PC-9 (cell line): ENCODE results near the gene MXD4. TPM values are rescaled to one million over a fixed set of nuclear protein-coding genes. Genes with fewer than 3 reads are reported as not detected.

Experiments used
- BruUV-seq: library from RNA; stranded (reverse); fragments of 400-500 nt; replicated peaks from 2 replicates; lab custom pipeline; 2021; lab: Mats Ljungman, UMichigan
- CTCF ChIA-PET: fragments of 300-600 bp; sonication (Branson Sonifier 250); formaldehyde crosslinking; loops from one replicate; lab custom pipeline; 2022; ENCODE audit warnings: antibody characterized with exemption; lab: Charles Lee
- POLR2A ChIA-PET: fragments of 300-600 bp; sonication (Branson Sonifier 250); formaldehyde crosslinking; loops from one replicate; lab custom pipeline; 2022; ENCODE audit warnings: antibody characterized with exemption; ENCODE audit not compliant: unreplicated experiment; lab: Charles Lee
- DNase-seq, 2 experiments: peaks; one replicate each; pipeline versions ENCODE4 v3.0.0 to v3.0.0-alpha.2; 2015 to 2022; ENCODE audit warnings: mixed read lengths in 1 of 2
- H2AFZ ChIP-seq: fragments of 200-600 bp; sonication (generic); 2 replicates; pipeline ENCODE4 v1.8.1; 2017; ENCODE audit warnings: antibody characterized with exemption
- H3F3A ChIP-seq: fragments of 200-600 bp; sonication (generic); 2 replicates; pipeline ENCODE4 v1.8.1; 2017; ENCODE audit warnings: antibody characterized with exemption, mild to moderate bottlenecking, low read depth; ENCODE audit not compliant: insufficient read depth
- H3K27ac ChIP-seq: fragments of 200-600 bp; sonication (generic); 2 replicates; pipeline ENCODE4 v1.6.1; 2016; ENCODE audit warnings: mixed run types
- H3K27me3 ChIP-seq: fragments of 200-600 bp; sonication (generic); 2 replicates; pipeline ENCODE4 v1.6.1; 2016; ENCODE audit warnings: low read depth, mixed run types; ENCODE audit not compliant: insufficient read depth
- H3K36me3 ChIP-seq: fragments of 200-600 bp; sonication (generic); 2 replicates; pipeline ENCODE4 v1.6.1; 2016; ENCODE audit warnings: low read depth, mixed run types
- H3K4me1 ChIP-seq: fragments of 200-600 bp; sonication (generic); replicated peaks from 2 replicates; pipeline ENCODE4 v1.6.1; 2016; ENCODE audit warnings: mixed run types; ENCODE audit not compliant: insufficient read depth
- H3K4me2 ChIP-seq: fragments of 200-600 bp; sonication (generic); 2 replicates; pipeline ENCODE4 v1.6.1; 2017; ENCODE audit warnings: mixed run types
- H3K4me3 ChIP-seq: fragments of 200-600 bp; sonication (generic); 2 replicates; pipeline ENCODE4 v1.6.1; 2016; ENCODE audit warnings: mixed run types
- H3K79me2 ChIP-seq: fragments of 200-600 bp; sonication (generic); 2 replicates; pipeline ENCODE4 v1.6.1; 2017; ENCODE audit warnings: low read depth, mixed run types
- H3K9me2 ChIP-seq: fragments of 200-600 bp; sonication (generic); 2 replicates; pipeline ENCODE4 v1.8.1; 2017; ENCODE audit warnings: mild to moderate bottlenecking; ENCODE audit not compliant: insufficient read depth
- H3K9me3 ChIP-seq: fragments of 200-600 bp; sonication (generic); 2 replicates; pipeline ENCODE4 v1.8.1; 2016; ENCODE audit warnings: low read depth; ENCODE audit not compliant: insufficient read depth
- H4K20me1 ChIP-seq: fragments of 200-600 bp; sonication (generic); 2 replicates; pipeline ENCODE4 v1.8.1; 2017; ENCODE audit not compliant: insufficient read depth
- EZH2 ChIP-seq: fragments of 200-600 bp; sonication (generic); IDR thresholded peaks from 2 replicates; pipeline ENCODE4 v1.8.0; 2017; ENCODE audit warnings: antibody characterized with exemption, low read depth
- intact Hi-C: fragments of 100-400 bp; cut with micrococcal nuclease; formaldehyde crosslinking; loops from one replicate; pipeline ENCODE4 v1.10.0; 2022; ENCODE audit not compliant: unreplicated experiment
- total RNA-seq: library from RNA; stranded (reverse); gene quantifications from 2 replicates; pipeline ENCODE4 v1.2.3, GENCODE V29; 2021
- TF ChIP-seq, protein P1 (sequence below): fragments of 200-600 bp; sonication (generic); conservative IDR thresholded peaks from 2 replicates; pipeline ENCODE4 v1.6.1; 2017; ENCODE audit warnings: mixed run types, antibody characterized with exemption, mild to moderate bottlenecking, moderate library complexity

Gene MXD4
- total RNA-seq, 1 experiment from 2014 or later = 37.0 TPM

DNA sequence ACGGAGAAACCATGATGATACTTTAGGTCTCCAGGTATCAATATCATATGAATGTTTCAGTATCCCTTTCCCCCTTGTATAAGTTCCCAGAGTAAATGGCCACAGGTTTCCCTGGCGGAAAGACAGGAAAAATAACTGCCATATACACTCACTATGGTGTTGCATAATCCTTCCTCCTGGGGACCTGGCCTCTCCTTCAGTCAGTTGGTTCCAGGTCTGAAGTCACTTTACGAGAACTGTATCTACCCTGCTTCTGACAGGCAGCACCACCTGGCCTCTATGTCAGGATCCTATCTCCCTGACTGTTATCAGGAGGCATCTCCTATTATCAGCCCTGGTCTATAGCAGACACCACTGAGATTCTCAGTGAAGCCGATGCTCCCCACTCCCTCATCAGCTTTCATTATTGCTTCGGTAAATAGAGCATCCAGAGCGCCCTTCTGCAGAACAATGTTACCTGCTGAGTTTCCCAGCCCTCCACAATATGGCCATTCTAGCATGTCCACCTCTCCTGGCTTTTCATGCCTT is 42.6 kb downstream of the MXD4 start:
- Histone ChIP-seq H3K27me3 (no peaks in the 10 kb centered on the region), H3F3A (peaks cover 15% of the 10 kb centered on the region; the same call in 1 of the 2 replicates), H3K36me3 (no peaks in the 10 kb centered on the region), H3K4me3 (no peak overlapping the region), H4K20me1 (no peaks in the 10 kb centered on the region; the same call in 1 of the 2 replicates), H3K4me2 (no peak overlapping the region), H3K4me1 (peaks cover 14% of the 10 kb centered on the region), H3K9me2 (no peaks in the 10 kb centered on the region), H3K79me2 (no peaks in the 10 kb centered on the region), H2AFZ (no peak overlapping the region), H3K27ac (no peak overlapping the region), H3K9me3 (no peaks in the 10 kb centered on the region)
- TF ChIP-seq, protein P1, sequence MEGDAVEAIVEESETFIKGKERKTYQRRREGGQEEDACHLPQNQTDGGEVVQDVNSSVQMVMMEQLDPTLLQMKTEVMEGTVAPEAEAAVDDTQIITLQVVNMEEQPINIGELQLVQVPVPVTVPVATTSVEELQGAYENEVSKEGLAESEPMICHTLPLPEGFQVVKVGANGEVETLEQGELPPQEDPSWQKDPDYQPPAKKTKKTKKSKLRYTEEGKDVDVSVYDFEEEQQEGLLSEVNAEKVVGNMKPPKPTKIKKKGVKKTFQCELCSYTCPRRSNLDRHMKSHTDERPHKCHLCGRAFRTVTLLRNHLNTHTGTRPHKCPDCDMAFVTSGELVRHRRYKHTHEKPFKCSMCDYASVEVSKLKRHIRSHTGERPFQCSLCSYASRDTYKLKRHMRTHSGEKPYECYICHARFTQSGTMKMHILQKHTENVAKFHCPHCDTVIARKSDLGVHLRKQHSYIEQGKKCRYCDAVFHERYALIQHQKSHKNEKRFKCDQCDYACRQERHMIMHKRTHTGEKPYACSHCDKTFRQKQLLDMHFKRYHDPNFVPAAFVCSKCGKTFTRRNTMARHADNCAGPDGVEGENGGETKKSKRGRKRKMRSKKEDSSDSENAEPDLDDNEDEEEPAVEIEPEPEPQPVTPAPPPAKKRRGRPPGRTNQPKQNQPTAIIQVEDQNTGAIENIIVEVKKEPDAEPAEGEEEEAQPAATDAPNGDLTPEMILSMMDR = no peak
- TF ChIP-seq EZH2 = no peak
- no TSS peak for BruUV-seq
- intact Hi-C loops = no loop called here
- CTCF ChIA-PET = interaction anchor here (0.6 to 1.1 kb wide), 6 partner anchors 67 to 860 kb away, joined by 3 to 4 read pairs (median 4); no protein-coding TSS in a partner anchor
- DNase-seq = no peak
- POLR2A ChIA-PET = no interaction called here

DNA sequence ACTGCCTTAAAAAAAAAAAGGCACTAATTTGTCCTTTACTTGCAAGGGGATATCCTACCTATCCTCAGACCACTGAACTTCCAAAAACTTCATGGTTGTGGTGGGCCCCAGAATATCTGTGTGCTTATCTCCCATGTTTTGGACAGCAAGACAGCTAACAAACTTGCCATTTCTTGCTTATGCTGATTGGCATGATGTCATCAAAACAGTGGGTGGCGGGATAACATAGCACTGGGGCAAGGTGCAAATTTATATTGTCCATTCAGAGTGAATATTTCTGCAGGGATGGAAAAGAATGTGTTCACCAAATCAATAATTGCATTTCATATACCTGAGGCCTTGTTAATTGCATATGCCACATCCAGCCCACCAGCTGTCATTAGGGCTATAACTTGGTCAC is 43.5 kb downstream of the MXD4 start:
- ChIA-PET CTCF (no interaction called here), POLR2A (no interaction called here)
- Histone ChIP-seq H3K4me2 (no peak overlapping the region), H2AFZ (no peak overlapping the region), H3K9me3 (no peaks in the 10 kb centered on the region), H3K27me3 (no peaks in the 10 kb centered on the region; the same call in 1 of the 2 replicates), H3K9me2 (no peaks in the 10 kb centered on the region), H3K27ac (no peak overlapping the region), H4K20me1 (no peaks in the 10 kb centered on the region; the same call in 1 of the 2 replicates), H3K4me3 (no peak overlapping the region), H3K4me1 (peaks cover 12% of the 10 kb centered on the region), H3K36me3 (no peaks in the 10 kb centered on the region), H3K79me2 (no peaks in the 10 kb centered on the region), H3F3A (peaks cover 12% of the 10 kb centered on the region; the same call in 1 of the 2 replicates)
- no TSS peak for BruUV-seq
- no peak for DNase-seq
- TF ChIP-seq EZH2 = no peak
- TF ChIP-seq, protein P1 = no peak
- intact Hi-C loops = no loop called here

DNA sequence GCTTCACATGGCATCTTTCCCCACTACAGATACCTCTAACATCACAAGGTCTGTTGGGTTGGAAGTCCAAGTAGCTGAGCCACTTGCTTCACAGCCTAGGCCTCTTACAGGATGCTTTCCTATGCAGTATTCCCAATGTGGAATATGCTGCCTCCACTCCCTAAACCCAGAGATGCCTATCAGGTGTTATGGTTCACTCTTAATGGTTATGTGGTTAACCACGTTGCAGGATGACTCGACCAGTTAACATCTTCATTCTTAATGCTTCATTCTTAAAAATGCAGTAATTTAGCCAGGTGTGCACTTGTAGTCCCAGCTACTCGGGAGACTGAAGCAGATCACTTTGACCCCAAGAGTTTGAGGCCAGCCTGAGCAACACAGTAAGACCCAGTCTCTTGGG is 44.2 kb downstream of the MXD4 start:
- peaks cover 5% of the 10 kb centered on the region for H3K4me1 ChIP-seq
- H4K20me1 ChIP-seq = no peaks in the 10 kb centered on the region; the same call in 1 of the 2 replicates
- H3K4me2 ChIP-seq = no peak overlapping the region
- no peak overlapping the region for H3K27ac ChIP-seq
- DNase-seq = peak in 1 of 2 experiments; percentile 67
- no peaks in the 10 kb centered on the region for H3K9me2 ChIP-seq
- intact Hi-C loops = no loop called here
- H3F3A ChIP-seq = 0 out of 2 replicates have a peak, but pooled peaks cover 5% of the 10 kb centered on the region
- peaks cover 2% of the 10 kb centered on the region; the same call in 1 of the 2 replicates for H3K27me3 ChIP-seq
- TF ChIP-seq, protein P1 = no peak
- no peak for TF ChIP-seq EZH2
- no peaks in the 10 kb centered on the region for H3K36me3 ChIP-seq
- BruUV-seq = no TSS peak
- no peaks in the 10 kb centered on the region for H3K79me2 ChIP-seq
- H3K4me3 ChIP-seq = no peak overlapping the region
- ChIA-PET POLR2A (interaction anchor here (1.1 kb wide), 1 partner anchor 150 kb away, joined by 3 read pairs; no protein-coding TSS in a partner anchor), CTCF (interaction anchor here (0.6 to 1.0 kb wide), 2 partner anchors 24 to 28 kb away, joined by 3 to 4 read pairs; partner anchors contain the start of genes HAUS3 and POLN)
- no peak overlapping the region for H2AFZ ChIP-seq
- no peaks in the 10 kb centered on the region for H3K9me3 ChIP-seq
